Stomach smooth muscle (tissue), 2 donors: ENCODE results near the gene MGAM2.

ENCODE experiments used
- H3K27ac ChIP-seq: one replicate; pipeline ENCODE4 v1.7.0; 2013; ENCODE audit warnings: mild to moderate bottlenecking, low read length, inconsistent platforms
- H3K27me3 ChIP-seq, 2 donors: one replicate each; pipeline ENCODE4 v1.7.0; 2013; ENCODE audit warnings: low read length in 2 of 2; ENCODE audit not compliant: insufficient read depth in 2 of 2, control insufficient read depth in 1 of 2
- H3K36me3 ChIP-seq, 2 donors: one replicate each; pipeline ENCODE4 v1.7.0; 2013; ENCODE audit warnings: low read length in 2 of 2; ENCODE audit not compliant: control insufficient read depth in 2 of 2, insufficient read depth in 2 of 2
- H3K4me1 ChIP-seq: one replicate; pipeline ENCODE4 v1.7.0; 2013; ENCODE audit warnings: low read length; ENCODE audit not compliant: control insufficient read depth, insufficient read depth
- H3K4me3 ChIP-seq, 2 donors: one replicate each; pipeline ENCODE4 v1.7.0; 2013; ENCODE audit warnings: low read length in 2 of 2
- H3K9ac ChIP-seq, 2 donors: one replicate each; pipeline ENCODE4 v1.7.0; 2013; ENCODE audit warnings: low read length in 2 of 2, mild to moderate bottlenecking in 1 of 2
- H3K9me3 ChIP-seq, 2 donors: one replicate each; pipeline ENCODE4 v1.7.0; 2013; ENCODE audit warnings: low read length in 2 of 2; ENCODE audit not compliant: control insufficient read depth in 2 of 2
- donor health status: healthy.
- donor health status: Pancreatic carcinoma.

MGAM2 gene

DNA sequence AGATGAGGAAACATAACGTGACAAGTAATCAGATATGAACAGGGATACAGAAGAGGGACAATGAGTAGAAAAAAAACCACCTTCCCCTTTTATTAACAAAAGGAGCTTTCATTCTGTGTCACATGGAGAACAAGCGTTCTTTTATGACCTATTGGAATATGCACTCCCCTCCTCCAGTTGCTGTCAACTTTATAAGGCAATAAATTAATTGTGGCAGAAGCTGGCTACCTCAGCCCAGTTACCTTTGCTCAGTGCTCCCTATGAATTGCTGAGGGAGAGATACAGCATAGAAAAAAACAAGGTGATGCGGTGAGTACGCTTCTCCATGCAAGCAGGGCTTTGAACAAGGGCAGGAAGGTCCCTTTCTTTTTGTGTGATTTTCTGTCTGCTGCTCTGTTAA lies at the start of gene MGAM2:
MGAM2 (plus strand) TSS at position 220 of the 400 bp plus-strand sequence. CDS start 5,156 bp downstream, outside the sequence.
- Histone ChIP-seq H3K4me1 (no peaks in the 10 kb centered on the region), H3K4me3 (no peak within 1 kb of the TSS), H3K9me3 (no peaks in the 10 kb centered on the region), H3K27ac (no peak within 1 kb of the TSS), H3K9ac (no peak within 1 kb of the TSS), H3K27me3 (no peaks in the 10 kb centered on the region), H3K36me3 (no peaks in the 10 kb centered on the region)

DNA sequence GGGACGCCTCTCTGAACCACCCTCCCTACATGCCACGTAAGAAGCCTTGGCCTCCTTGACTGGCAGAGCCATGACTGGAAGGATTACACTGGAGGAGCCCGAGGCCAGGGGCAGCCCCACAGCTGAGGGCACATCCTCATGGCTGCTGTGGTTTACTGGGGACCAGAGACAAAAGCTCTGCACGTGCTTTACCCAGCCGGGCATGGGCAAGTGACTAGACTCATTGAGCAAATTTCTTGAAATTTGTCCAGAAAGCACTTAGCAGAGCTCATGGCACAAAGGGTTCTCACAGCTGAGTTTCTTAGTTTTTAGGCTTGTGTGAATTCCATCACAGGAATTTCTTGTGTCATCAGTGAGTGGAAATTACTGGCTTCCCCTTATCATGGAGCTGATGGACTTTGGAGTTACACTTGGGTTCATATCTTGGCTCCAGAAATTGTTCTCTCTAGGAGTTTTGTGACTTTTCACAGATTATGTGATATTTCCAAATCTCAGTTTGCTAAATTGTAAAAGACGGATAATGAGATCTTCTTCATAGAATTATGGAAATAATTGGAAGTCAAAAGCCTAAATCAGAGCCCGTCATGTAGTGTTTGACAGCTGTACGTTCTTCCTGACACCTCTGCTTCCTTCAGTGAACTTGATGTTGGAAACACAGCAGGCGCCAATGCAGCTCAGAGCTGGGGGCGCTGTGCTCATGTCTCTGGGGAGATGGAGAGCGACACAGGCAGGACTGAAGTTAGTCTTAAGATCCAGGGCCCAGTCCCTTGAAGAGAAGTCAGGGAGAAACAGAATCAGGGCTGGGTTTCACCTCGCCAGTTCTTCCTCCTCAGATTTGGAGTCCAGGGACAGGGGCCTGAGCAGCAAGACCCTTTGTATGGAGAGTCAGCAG lies 47.7 kb upstream of the MGAM2 start:
- Histone ChIP-seq H3K9me3 (no peaks in the 10 kb centered on the region), H3K4me1 (no peaks in the 10 kb centered on the region)

DNA sequence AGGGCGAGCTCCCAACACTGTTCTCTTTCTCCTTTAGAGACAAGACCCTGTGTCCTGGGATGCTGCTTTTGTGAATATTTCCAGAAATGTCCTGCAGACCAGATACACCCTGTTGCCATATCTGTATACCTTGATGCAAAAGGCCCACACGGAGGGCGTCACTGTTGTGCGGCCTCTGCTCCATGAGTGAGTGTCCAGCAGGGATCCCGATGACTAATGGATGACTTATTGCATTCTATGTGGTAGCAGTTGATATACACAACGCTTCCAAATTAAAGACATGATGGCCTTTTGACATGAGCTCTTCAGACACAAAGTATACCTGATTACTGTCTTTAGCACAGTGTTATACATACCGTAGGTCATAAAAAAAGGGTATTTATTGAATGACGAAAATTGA lies 45.0 kb upstream of the MGAM2 start:
- no peaks in the 10 kb centered on the region for H3K36me3 ChIP-seq
- H3K27ac ChIP-seq, result no peak overlapping the region
- H3K27me3 ChIP-seq, result no peaks in the 10 kb centered on the region
- H3K9ac ChIP-seq, result no peak overlapping the region
- no peak overlapping the region for H3K4me3 ChIP-seq
- no peaks in the 10 kb centered on the region for H3K9me3 ChIP-seq
- no peaks in the 10 kb centered on the region for H3K4me1 ChIP-seq

More for the DNA sequence above, 47.7 kb upstream of the MGAM2 start:
- H3K27ac ChIP-seq, result no peak overlapping the region
- no peak overlapping the region for H3K9ac ChIP-seq
- H3K36me3 ChIP-seq, result no peaks in the 10 kb centered on the region
- no peaks in the 10 kb centered on the region for H3K27me3 ChIP-seq
- H3K4me3 ChIP-seq, result no peak overlapping the region

DNA sequence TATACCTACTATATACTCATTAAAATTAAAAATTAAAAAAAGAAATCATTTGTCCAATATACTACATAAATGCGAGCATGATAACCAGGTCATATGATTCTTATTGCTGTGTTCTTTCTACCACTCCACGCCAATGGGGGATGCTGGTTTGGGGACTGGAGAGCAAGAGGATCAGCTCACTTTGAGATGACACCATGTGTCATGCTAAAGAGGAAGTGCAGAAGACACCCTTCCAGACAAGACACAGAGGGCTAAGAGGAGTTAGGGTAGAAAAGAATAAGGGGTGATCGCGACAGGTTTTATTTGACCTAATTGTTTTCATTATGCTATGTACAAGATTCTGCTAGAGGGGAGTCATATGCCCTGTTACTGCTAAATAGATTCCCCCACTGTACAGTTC lies 33.8 kb upstream of the MGAM2 start:
- Histone ChIP-seq H3K27ac (no peak overlapping the region), H3K27me3 (no peaks in the 10 kb centered on the region), H3K9me3 (no peaks in the 10 kb centered on the region), H3K4me3 (no peak overlapping the region), H3K4me1 (no peaks in the 10 kb centered on the region), H3K9ac (no peak overlapping the region), H3K36me3 (no peaks in the 10 kb centered on the region)

DNA sequence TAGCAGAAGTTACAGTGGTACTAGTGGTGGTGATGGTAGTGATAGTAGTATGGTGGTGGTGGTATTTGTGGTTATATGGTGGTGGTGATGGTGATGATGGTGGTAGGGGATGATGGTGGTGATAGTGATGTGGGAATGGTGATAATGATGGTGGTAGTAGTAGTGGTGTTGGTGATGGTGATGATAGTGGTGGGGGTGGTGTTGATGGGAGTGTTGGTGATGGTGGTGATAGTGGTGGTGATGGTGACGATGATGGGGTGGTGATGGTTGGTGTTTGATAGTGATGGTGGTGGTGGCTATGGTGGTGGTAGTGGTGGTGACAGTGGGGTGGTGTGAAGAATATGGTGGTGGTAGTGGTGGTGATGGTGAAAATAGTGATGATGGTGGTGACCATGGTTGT lies 27.9 kb upstream of the MGAM2 start:
- no peaks in the 10 kb centered on the region for H3K36me3 ChIP-seq
- H3K27me3 ChIP-seq, result no peaks in the 10 kb centered on the region
- no peaks in the 10 kb centered on the region for H3K4me1 ChIP-seq
- H3K9me3 ChIP-seq, result no peaks in the 10 kb centered on the region
- no peak overlapping the region for H3K27ac ChIP-seq
- no peak overlapping the region for H3K4me3 ChIP-seq
- H3K9ac ChIP-seq, result no peak overlapping the region

DNA sequence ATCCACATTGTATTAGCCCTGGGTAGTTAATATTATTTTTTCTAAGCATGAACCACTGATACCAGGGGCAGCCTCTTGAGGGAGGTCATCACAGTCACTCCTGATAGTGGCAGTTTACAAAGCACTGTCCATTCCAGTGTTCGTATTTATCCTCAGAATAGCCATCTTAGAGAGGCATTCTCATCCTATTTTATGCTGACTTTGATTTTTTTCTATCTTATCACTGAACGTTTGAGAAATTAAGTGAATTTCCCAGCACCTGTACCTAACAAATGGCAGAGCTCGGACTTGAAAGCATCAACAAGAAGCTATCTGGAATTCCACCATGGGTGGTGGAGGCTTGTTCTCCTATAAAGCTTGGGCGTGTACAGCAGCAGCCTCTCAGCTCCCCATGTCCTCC lies 26.1 kb upstream of the MGAM2 start:
- Histone ChIP-seq H3K4me1 (no peaks in the 10 kb centered on the region), H3K4me3 (no peak overlapping the region), H3K9me3 (no peaks in the 10 kb centered on the region), H3K27ac (no peak overlapping the region), H3K27me3 (no peaks in the 10 kb centered on the region), H3K36me3 (no peaks in the 10 kb centered on the region), H3K9ac (no peak overlapping the region)

DNA sequence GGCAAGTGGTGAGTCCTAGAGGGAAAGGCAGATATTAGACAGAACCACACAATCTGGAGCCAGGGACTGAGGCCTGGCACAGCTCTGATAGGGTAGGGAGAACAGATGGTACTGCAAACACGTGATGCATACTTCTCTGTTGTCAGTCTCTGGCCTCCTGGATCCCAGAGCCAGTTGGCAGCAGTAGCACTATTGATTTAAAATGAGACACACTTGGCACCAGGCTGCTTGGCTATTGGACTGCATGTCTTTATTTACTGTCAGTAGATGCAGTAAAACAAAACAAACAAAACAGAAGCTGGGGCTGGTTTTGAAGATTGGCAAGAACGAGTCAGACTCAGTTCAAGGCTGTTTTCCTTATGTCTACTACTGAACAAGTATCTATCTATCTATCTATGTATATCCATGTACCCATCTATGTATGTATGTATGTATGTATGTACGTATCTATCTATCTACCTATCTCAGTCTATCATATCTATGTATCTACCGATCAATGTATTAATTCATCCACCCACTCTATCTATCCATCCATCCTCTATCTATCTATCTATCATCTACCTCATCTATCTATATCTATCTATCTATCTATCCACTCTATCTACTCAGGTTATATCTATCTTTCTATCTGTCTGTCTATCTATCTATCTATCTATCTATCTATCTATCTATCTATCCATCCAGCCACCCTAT lies 23.4 kb upstream of the MGAM2 start:
- Histone ChIP-seq H3K36me3 (no peaks in the 10 kb centered on the region), H3K9ac (no peak overlapping the region), H3K4me1 (no peaks in the 10 kb centered on the region), H3K27ac (no peak overlapping the region), H3K4me3 (no peak overlapping the region), H3K9me3 (no peaks in the 10 kb centered on the region), H3K27me3 (no peaks in the 10 kb centered on the region)

DNA sequence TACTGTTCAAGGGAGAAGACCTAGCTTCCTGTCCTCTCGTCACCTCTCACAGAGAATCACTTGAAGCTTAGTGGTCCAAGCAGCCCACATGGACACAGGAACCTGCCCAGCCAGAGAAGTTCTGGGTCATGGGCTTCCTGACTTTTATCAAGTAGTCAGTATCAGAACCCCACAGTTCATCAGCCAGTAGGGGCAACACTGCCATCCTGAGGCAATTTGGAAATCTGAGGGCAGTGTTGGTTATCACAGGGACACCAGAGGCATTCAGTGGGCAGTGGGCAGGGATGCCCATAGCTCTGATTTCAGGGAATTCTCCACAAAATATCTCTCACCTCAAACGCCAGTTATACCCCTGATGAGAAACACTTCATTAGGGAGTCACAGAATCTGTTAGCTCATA lies 22.5 kb upstream of the MGAM2 start:
- no peaks in the 10 kb centered on the region for H3K9me3 ChIP-seq
- H3K4me3 ChIP-seq, result no peak overlapping the region
- H3K36me3 ChIP-seq, result no peaks in the 10 kb centered on the region
- H3K27ac ChIP-seq, result no peak overlapping the region
- H3K9ac ChIP-seq, result no peak overlapping the region
- no peaks in the 10 kb centered on the region for H3K27me3 ChIP-seq
- H3K4me1 ChIP-seq, result no peaks in the 10 kb centered on the region

DNA sequence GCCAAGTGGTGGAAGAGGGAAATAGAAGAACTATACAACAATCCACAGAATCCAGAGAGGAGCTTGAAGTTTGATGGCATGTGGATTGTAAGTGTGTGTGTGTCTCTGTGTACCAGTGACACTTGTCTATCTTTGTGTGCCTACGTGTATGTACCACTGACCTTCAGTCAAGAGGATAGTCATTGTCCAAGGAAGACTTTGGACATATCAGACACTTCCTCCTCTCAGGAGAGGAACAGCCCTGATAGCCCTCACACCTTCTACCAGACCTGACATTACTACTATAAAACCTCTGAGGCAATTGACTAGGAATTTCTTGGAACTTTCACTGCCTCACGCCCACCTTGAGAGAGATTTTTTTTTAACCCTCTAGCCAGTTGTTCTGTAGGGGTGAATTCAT lies 19.6 kb upstream of the MGAM2 start:
- H3K4me1 ChIP-seq, result no peaks in the 10 kb centered on the region
- H3K36me3 ChIP-seq, result no peaks in the 10 kb centered on the region
- no peak overlapping the region for H3K27ac ChIP-seq
- H3K4me3 ChIP-seq, result no peak overlapping the region
- H3K9me3 ChIP-seq, result no peaks in the 10 kb centered on the region
- no peak overlapping the region for H3K9ac ChIP-seq
- H3K27me3 ChIP-seq, result no peaks in the 10 kb centered on the region

DNA sequence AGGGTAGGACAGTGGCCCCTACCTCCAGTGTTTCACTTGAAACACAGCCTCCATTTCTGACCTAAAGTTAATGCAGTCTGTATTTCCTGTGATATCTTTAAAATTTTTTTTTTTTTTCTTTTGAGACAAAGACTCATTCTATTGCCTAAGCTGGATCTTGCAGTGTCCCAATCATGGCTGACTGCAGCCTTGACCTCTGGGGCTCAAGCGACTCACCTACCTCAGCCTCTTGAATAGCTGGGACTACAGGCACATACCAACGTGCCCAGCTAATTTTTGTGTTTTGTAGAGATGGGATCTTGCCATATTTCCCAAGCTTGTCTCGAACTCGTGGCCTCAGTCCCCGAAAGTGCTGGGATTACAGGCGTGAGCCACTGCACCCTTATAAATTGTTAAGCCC lies 16.7 kb upstream of the MGAM2 start:
- H3K36me3 ChIP-seq, result no peaks in the 10 kb centered on the region
- H3K9me3 ChIP-seq, result no peaks in the 10 kb centered on the region
- no peak overlapping the region for H3K9ac ChIP-seq
- no peaks in the 10 kb centered on the region for H3K27me3 ChIP-seq
- no peak overlapping the region for H3K4me3 ChIP-seq
- H3K4me1 ChIP-seq, result no peaks in the 10 kb centered on the region
- H3K27ac ChIP-seq, result no peak overlapping the region

DNA sequence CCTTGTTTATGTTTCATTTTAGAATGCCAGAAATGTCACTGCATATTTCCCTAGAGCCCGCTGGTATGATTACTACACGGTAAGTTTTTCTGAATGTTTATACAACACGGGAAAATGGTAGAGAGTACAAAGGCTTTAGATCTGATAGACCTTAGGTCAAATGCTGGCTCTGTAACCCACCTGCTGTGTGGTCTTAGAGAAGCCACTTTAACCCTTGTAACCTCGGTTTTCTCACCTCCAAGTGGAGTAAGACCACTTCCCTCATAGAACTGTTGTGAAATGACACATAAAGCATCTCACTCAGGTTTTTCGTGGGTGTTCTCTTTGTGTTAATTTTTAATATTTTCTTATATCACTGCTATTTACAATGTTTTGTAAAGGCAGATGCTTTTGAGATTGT lies 13.9 kb upstream of the MGAM2 start:
- Histone ChIP-seq H3K27me3 (no peaks in the 10 kb centered on the region), H3K4me1 (no peaks in the 10 kb centered on the region), H3K9me3 (no peaks in the 10 kb centered on the region), H3K27ac (no peak overlapping the region), H3K4me3 (no peak overlapping the region), H3K36me3 (no peaks in the 10 kb centered on the region), H3K9ac (no peak overlapping the region)
